A204.1 (cell line): Measurements from ENCODE around the gene SLC9A9.

Source experiments
- FAIRE-seq: peaks from 2 replicates; lab custom pipeline; 2012; peaks lifted over from hg19 to GRCh38; lab: Jason Lieb, UNC

SLC9A9 gene

GRCh38 chr3:143402602-143403001 lies 445.7 kb downstream of the SLC9A9 start:
- FAIRE-seq, result no peak

- FAIRE-seq, result no peak
Measured at GRCh38 chr3:143396790-143397189, 451.5 kb downstream of the SLC9A9 start.

- FAIRE-seq, result no peak
Measured at GRCh38 chr3:143389388-143389787, 458.9 kb downstream of the SLC9A9 start.

GRCh38 chr3:143387425-143387824 lies 460.8 kb downstream of the SLC9A9 start:
- no peak for FAIRE-seq

- FAIRE-seq, result no peak
Measured at GRCh38 chr3:143384076-143384475, 464.2 kb downstream of the SLC9A9 start.

- no peak for FAIRE-seq
Measured at GRCh38 chr3:143383421-143383820, 464.8 kb downstream of the SLC9A9 start.

GRCh38 chr3:143382816-143383215 lies 465.5 kb downstream of the SLC9A9 start:
- no peak for FAIRE-seq

GRCh38 chr3:143380449-143380848 lies 467.8 kb downstream of the SLC9A9 start:
- no peak for FAIRE-seq

GRCh38 chr3:143375698-143376097 lies 472.6 kb downstream of the SLC9A9 start:
- FAIRE-seq, result no peak

- FAIRE-seq, result no peak
Measured at GRCh38 chr3:143367171-143367570, 481.1 kb downstream of the SLC9A9 start.

GRCh38 chr3:143366672-143367071 lies 481.6 kb downstream of the SLC9A9 start:
- FAIRE-seq, result no peak

- FAIRE-seq, result no peak
Measured at GRCh38 chr3:143363949-143364348, 484.3 kb downstream of the SLC9A9 start.

GRCh38 chr3:143363276-143363675 lies 485.0 kb downstream of the SLC9A9 start:
- no peak for FAIRE-seq

GRCh38 chr3:143362115-143362991 lies 485.9 kb downstream of the SLC9A9 start:
- no peak for FAIRE-seq

GRCh38 chr3:143361589-143361988 lies 486.7 kb downstream of the SLC9A9 start:
- FAIRE-seq, result no peak

- no peak for FAIRE-seq
Measured at GRCh38 chr3:143360244-143360643, 488.0 kb downstream of the SLC9A9 start.

- FAIRE-seq, result no peak
Measured at GRCh38 chr3:143358793-143359491, 489.3 kb downstream of the SLC9A9 start.

- FAIRE-seq, result no peak
Measured at GRCh38 chr3:143358155-143358792, 490.0 kb downstream of the SLC9A9 start.

GRCh38 chr3:143357700-143358099 lies 490.6 kb downstream of the SLC9A9 start:
- no peak for FAIRE-seq

- no peak for FAIRE-seq
Measured at GRCh38 chr3:143356839-143357238, 491.4 kb downstream of the SLC9A9 start.

GRCh38 chr3:143354342-143354741 lies 493.9 kb downstream of the SLC9A9 start:
- FAIRE-seq, result no peak

GRCh38 chr3:143352850-143353550 lies 495.3 kb downstream of the SLC9A9 start:
- no peak for FAIRE-seq
